GM12891 (cell line): ENCODE measurements around the gene RNF31.
A peak's percentile ranks its signal among the peaks of the same experiment; 100 is the strongest.

Source experiments
- POLR2AphosphoS5 ChIP-seq: IDR thresholded peaks from 2 replicates; pipeline ENCODE4 v1.6.1; 2011; ENCODE audit warnings: low read depth, low read length, control low read depth
- SPI1 ChIP-seq: IDR thresholded peaks from 2 replicates; pipeline ENCODE4 v1.6.1; 2011; ENCODE audit warnings: low read depth, low read length, control low read depth

- TF ChIP-seq POLR2AphosphoS5 (peak; percentile 16), SPI1 (no peak)
These were observed 33.3 kb upstream of the RNF31 start for GRCh38 chr14:24113801-24114531.
